SH-SY5Y (cell line): ENCODE results near the gene BEND3.

Experiments
- GATA2 ChIP-seq: IDR thresholded peaks from 2 replicates; pipeline ENCODE4 v1.6.1; 2011; ENCODE audit warnings: mild to moderate bottlenecking, low read depth, low read length
- GATA3 ChIP-seq: IDR thresholded peaks from 2 replicates; pipeline ENCODE4 v1.6.1; 2011; ENCODE audit warnings: low read depth, mild to moderate bottlenecking, low read length, moderate library complexity

Gene BEND3

GRCh38 chr6:107123501-107123900, 8.2 kb upstream of the BEND3 start:
- no peak for TF ChIP-seq GATA3
- TF ChIP-seq GATA2: no peak

- TF ChIP-seq GATA2 (no peak), GATA3 (no peak)
Observed at GRCh38 chr6:107122748-107123147, 7.4 kb upstream of the BEND3 start.

- no peak for TF ChIP-seq GATA2
Observed at GRCh38 chr6:107121964-107122495, 6.7 kb upstream of the BEND3 start.

GRCh38 chr6:107121266-107121665, 6.0 kb upstream of the BEND3 start:
- TF ChIP-seq GATA2 (no peak), GATA3 (no peak)

GRCh38 chr6:107120404-107120803, 5.1 kb upstream of the BEND3 start:
- TF ChIP-seq GATA3: no peak
- TF ChIP-seq GATA2: no peak

- no peak for TF ChIP-seq GATA2
- TF ChIP-seq GATA3: no peak
Observed at GRCh38 chr6:107118976-107119375, 3.7 kb upstream of the BEND3 start.

GRCh38 chr6:107116931-107117330, 1.6 kb upstream of the BEND3 start:
- TF ChIP-seq GATA3: no peak
- no peak for TF ChIP-seq GATA2

GRCh38 chr6:107116328-107116892, 1.1 kb upstream of the BEND3 start:
- TF ChIP-seq GATA2 (no peak), GATA3 (no peak)

GRCh38 chr6:107115695-107116327, 496 bp upstream of the BEND3 start:
- TF ChIP-seq GATA2 (peak; percentile 79), GATA3 (no peak)

- TF ChIP-seq GATA3 (no peak), GATA2 (peak; percentile 24; the same call in 1 of the 2 replicates)
Observed at GRCh38 chr6:107114213-107114925, 946 bp downstream of the BEND3 start.

GRCh38 chr6:107110200-107110599, 5.1 kb downstream of the BEND3 start:
- TF ChIP-seq GATA3 (no peak), GATA2 (no peak)

GRCh38 chr6:107108201-107108890, 7.0 kb downstream of the BEND3 start:
- no peak for TF ChIP-seq GATA2
- no peak for TF ChIP-seq GATA3

- no peak for TF ChIP-seq GATA2
- TF ChIP-seq GATA3: no peak
Observed at GRCh38 chr6:107107791-107108190, 7.5 kb downstream of the BEND3 start.

- no peak for TF ChIP-seq GATA3
- TF ChIP-seq GATA2: no peak
Observed at GRCh38 chr6:107106165-107106564, 9.2 kb downstream of the BEND3 start.

- no peak for TF ChIP-seq GATA2
- no peak for TF ChIP-seq GATA3
Observed at GRCh38 chr6:107105511-107106116, 9.7 kb downstream of the BEND3 start.
